ENCODE data around the gene PPA2. TPM values are rescaled to one million over a fixed set of nuclear protein-coding genes. Genes with fewer than 3 reads are reported as not detected.

The PPA2 gene
- total RNA-seq, 1 experiment from 2014 or later: 108 TPM

- TF ChIP-seq, protein P1, sequence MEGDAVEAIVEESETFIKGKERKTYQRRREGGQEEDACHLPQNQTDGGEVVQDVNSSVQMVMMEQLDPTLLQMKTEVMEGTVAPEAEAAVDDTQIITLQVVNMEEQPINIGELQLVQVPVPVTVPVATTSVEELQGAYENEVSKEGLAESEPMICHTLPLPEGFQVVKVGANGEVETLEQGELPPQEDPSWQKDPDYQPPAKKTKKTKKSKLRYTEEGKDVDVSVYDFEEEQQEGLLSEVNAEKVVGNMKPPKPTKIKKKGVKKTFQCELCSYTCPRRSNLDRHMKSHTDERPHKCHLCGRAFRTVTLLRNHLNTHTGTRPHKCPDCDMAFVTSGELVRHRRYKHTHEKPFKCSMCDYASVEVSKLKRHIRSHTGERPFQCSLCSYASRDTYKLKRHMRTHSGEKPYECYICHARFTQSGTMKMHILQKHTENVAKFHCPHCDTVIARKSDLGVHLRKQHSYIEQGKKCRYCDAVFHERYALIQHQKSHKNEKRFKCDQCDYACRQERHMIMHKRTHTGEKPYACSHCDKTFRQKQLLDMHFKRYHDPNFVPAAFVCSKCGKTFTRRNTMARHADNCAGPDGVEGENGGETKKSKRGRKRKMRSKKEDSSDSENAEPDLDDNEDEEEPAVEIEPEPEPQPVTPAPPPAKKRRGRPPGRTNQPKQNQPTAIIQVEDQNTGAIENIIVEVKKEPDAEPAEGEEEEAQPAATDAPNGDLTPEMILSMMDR (conservative IDR thresholded peaks at IDR 0.05; ENCODE audit: low read depth, low read length): no peak
- TF ChIP-seq EZH2phosphoT487 (IDR thresholded peaks at IDR 0.05; ENCODE audit: borderline replicate concordance, low read length) (no peak), EZH2 (IDR thresholded peaks at IDR 0.05; ENCODE audit: low read length, unreplicated experiment) (no peak)
- H3K79me2 ChIP-seq (ENCODE audit: low read length): no peaks in the 10 kb centered on the region
- H3K27me3 ChIP-seq (ENCODE audit: low read length): no peaks in the 10 kb centered on the region
- no peaks in the 10 kb centered on the region for H3K9me3 ChIP-seq (ENCODE audit: low read length)
- no peak overlapping the region for H3K9ac ChIP-seq (ENCODE audit: low read length)
- no peaks in the 10 kb centered on the region for H3K9me2 ChIP-seq (replicated peaks; ENCODE audit: low read length)
- ChIA-PET POLR2A (ENCODE audit: unreplicated experiment) (no interaction called here), CTCF (no interaction called here)
- no TSS peak for BruUV-seq (replicated peaks)
- ATAC-seq: no peak
- H3F3A ChIP-seq (ENCODE audit: low read length, unreplicated experiment): no peaks in the 10 kb centered on the region
- H3K4me1 ChIP-seq (ENCODE audit: insufficient read depth, low read length): no peaks in the 10 kb centered on the region
- no peak overlapping the region for H2AFZ ChIP-seq (ENCODE audit: low read length)
- intact Hi-C loops (cut with micrococcal nuclease): loop anchor here (10.0 kb wide), 1 partner anchor 207 kb away; the partner anchor contains the start of gene TET2
- H3K36me3 ChIP-seq (ENCODE audit: low read depth, low read length): no peaks in the 10 kb centered on the region
- no peaks in the 10 kb centered on the region for H4K20me1 ChIP-seq (ENCODE audit: low read length)
- no peak for DNase-seq
- H3K27ac ChIP-seq (ENCODE audit: low read length): no peak overlapping the region
- H3K4me2 ChIP-seq (ENCODE audit: low read length): no peak overlapping the region
- H3K4me3 ChIP-seq (ENCODE audit: low read length): no peak overlapping the region
Observed at GRCh38 chr4:105351861-105352260, 122.0 kb downstream of the PPA2 start.

DNA sequence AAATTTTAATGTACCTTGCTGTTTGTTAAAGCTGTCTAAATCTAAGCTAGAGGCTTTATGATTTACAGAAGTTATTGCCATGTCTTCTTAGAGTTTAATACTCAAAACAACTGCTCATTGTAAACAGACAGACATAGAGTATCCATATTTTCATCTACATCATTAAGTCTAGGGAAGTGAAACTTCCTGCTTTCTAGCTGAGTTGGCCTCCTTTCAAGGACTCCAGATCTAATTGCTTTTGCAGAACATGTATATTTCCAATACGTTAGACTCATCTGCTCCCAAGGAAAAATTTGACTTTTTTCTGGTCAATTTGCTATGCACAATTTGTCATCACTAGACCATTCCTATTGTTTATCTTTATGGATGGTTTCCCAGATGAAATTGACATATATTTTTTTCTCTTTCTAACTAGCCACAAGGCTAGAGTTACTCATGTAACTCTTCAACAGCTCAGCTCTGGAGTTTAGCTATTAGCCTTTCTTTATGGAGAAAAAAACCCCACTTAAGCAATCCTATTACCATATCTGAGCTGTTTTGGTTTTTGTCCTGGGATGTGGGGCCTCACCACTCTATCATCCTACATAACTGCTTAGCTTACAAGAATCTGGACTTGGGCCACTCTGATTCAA, 122.9 kb downstream of the PPA2 start:
- Histone ChIP-seq H3K4me2 (ENCODE audit: low read length) (no peak overlapping the region), H3K27ac (ENCODE audit: low read length) (no peak overlapping the region), H3K9ac (ENCODE audit: low read length) (no peak overlapping the region), H3K4me3 (ENCODE audit: low read length) (no peak overlapping the region), H3K9me3 (ENCODE audit: low read length) (no peaks in the 10 kb centered on the region), H4K20me1 (ENCODE audit: low read length) (no peaks in the 10 kb centered on the region), H3K79me2 (ENCODE audit: low read length) (no peaks in the 10 kb centered on the region), H3K4me1 (ENCODE audit: insufficient read depth, low read length) (no peaks in the 10 kb centered on the region), H3K9me2 (replicated peaks; ENCODE audit: low read length) (no peaks in the 10 kb centered on the region), H3K27me3 (ENCODE audit: low read length) (no peaks in the 10 kb centered on the region), H3F3A (ENCODE audit: low read length, unreplicated experiment) (no peaks in the 10 kb centered on the region), H2AFZ (ENCODE audit: low read length) (no peak overlapping the region), H3K36me3 (ENCODE audit: low read depth, low read length) (no peaks in the 10 kb centered on the region)
- intact Hi-C loops (cut with micrococcal nuclease): loop anchor here (10.0 kb wide), 1 partner anchor 206 kb away; the partner anchor contains the start of gene TET2
- ATAC-seq (peak; percentile 33; the same call in 1 of the 2 replicates), DNase-seq (no peak)
- ChIA-PET CTCF (no interaction called here), POLR2A (ENCODE audit: unreplicated experiment) (no interaction called here)
- TF ChIP-seq, protein P1 (conservative IDR thresholded peaks at IDR 0.05; ENCODE audit: low read depth, low read length): no peak
- no peak for TF ChIP-seq EZH2 (IDR thresholded peaks at IDR 0.05; ENCODE audit: low read length, unreplicated experiment)
- no peak for TF ChIP-seq EZH2phosphoT487 (IDR thresholded peaks at IDR 0.05; ENCODE audit: borderline replicate concordance, low read length)
- no TSS peak for BruUV-seq (replicated peaks)

- POLR2A ChIA-PET (ENCODE audit: unreplicated experiment): no interaction called here
- intact Hi-C loops (cut with micrococcal nuclease): no loop called here
- DNase-seq: no peak
Observed at GRCh38 chr4:105348719-105349118, 125.1 kb downstream of the PPA2 start.

More at GRCh38 chr4:105348719-105349118, 125.1 kb downstream of the PPA2 start:
- Histone ChIP-seq H3K9ac (ENCODE audit: low read length) (no peak overlapping the region), H3K9me3 (ENCODE audit: low read length) (no peaks in the 10 kb centered on the region), H3F3A (ENCODE audit: low read length, unreplicated experiment) (no peaks in the 10 kb centered on the region), H3K27ac (ENCODE audit: low read length) (no peak overlapping the region), H4K20me1 (ENCODE audit: low read length) (no peaks in the 10 kb centered on the region), H3K27me3 (ENCODE audit: low read length) (no peaks in the 10 kb centered on the region), H3K4me3 (ENCODE audit: low read length) (no peak overlapping the region), H3K36me3 (ENCODE audit: low read depth, low read length) (no peaks in the 10 kb centered on the region), H3K4me2 (ENCODE audit: low read length) (no peak overlapping the region), H3K79me2 (ENCODE audit: low read length) (no peaks in the 10 kb centered on the region), H3K9me2 (replicated peaks; ENCODE audit: low read length) (no peaks in the 10 kb centered on the region), H3K4me1 (ENCODE audit: insufficient read depth, low read length) (no peaks in the 10 kb centered on the region), H2AFZ (ENCODE audit: low read length) (no peak overlapping the region)
- CTCF ChIA-PET: no interaction called here
- TF ChIP-seq EZH2phosphoT487 (IDR thresholded peaks at IDR 0.05; ENCODE audit: borderline replicate concordance, low read length) (no peak), EZH2 (IDR thresholded peaks at IDR 0.05; ENCODE audit: low read length, unreplicated experiment) (no peak)
- TF ChIP-seq, protein P1 (conservative IDR thresholded peaks at IDR 0.05; ENCODE audit: low read depth, low read length): no peak
- ATAC-seq: no peak
- no TSS peak for BruUV-seq (replicated peaks)
